ENCODE results near the gene GALNS.
"Not testable (repeated sequence)": the region's sequence is repeated elsewhere in the genome, so short reads cannot be mapped to it uniquely, and the experiment has no call there.

The GALNS gene

GRCh38 chr16:88836791-88837190, 20.0 kb downstream of the GALNS start:
- no peak for DNase-seq (ENCODE audit: low spot score)

- no peak for DNase-seq (ENCODE audit: low spot score)
These were observed 20.9 kb downstream of the GALNS start for GRCh38 chr16:88835818-88836217.

GRCh38 chr16:88835383-88835782, 21.4 kb downstream of the GALNS start:
- DNase-seq (ENCODE audit: low spot score) = peak; percentile 76

GRCh38 chr16:88834670-88835069, 22.1 kb downstream of the GALNS start:
- no peak for DNase-seq (ENCODE audit: low spot score)

GRCh38 chr16:88833086-88833485, 23.7 kb downstream of the GALNS start:
- DNase-seq (ENCODE audit: low spot score) = no peak

- DNase-seq (ENCODE audit: low spot score) = peak; percentile 29
These were observed 24.9 kb downstream of the GALNS start for GRCh38 chr16:88831838-88832237.

- DNase-seq (ENCODE audit: low spot score) = no peak
These were observed 26.0 kb downstream of the GALNS start for GRCh38 chr16:88830783-88831182.

- DNase-seq (ENCODE audit: low spot score) = no peak
These were observed 26.5 kb downstream of the GALNS start for GRCh38 chr16:88830258-88830657.

GRCh38 chr16:88828711-88829110, 28.0 kb downstream of the GALNS start:
- DNase-seq (ENCODE audit: low spot score) = no peak

GRCh38 chr16:88827727-88828126, 29.0 kb downstream of the GALNS start:
- no peak for DNase-seq (ENCODE audit: low spot score)

GRCh38 chr16:88826070-88826840, 30.5 kb downstream of the GALNS start:
- DNase-seq (ENCODE audit: low spot score) = no peak

- no peak for DNase-seq (ENCODE audit: low spot score)
These were observed 31.6 kb downstream of the GALNS start for GRCh38 chr16:88825146-88825545.

- no peak for DNase-seq (ENCODE audit: low spot score)
These were observed 32.3 kb downstream of the GALNS start for GRCh38 chr16:88824256-88825077.

- not testable (repeated sequence) for DNase-seq (ENCODE audit: low spot score)
These were observed 33.1 kb downstream of the GALNS start for GRCh38 chr16:88823646-88824045.

- DNase-seq (ENCODE audit: low spot score) = no peak
These were observed 34.3 kb downstream of the GALNS start for GRCh38 chr16:88822281-88823040.

- no peak for DNase-seq (ENCODE audit: low spot score)
These were observed 35.4 kb downstream of the GALNS start for GRCh38 chr16:88821168-88821850.

GRCh38 chr16:88820385-88821025, 36.2 kb downstream of the GALNS start:
- DNase-seq (ENCODE audit: low spot score) = no peak

GRCh38 chr16:88819126-88819525, 37.6 kb downstream of the GALNS start:
- DNase-seq (ENCODE audit: low spot score) = no peak

- DNase-seq (ENCODE audit: low spot score) = no peak
These were observed 38.2 kb downstream of the GALNS start for GRCh38 chr16:88818575-88818874.

GRCh38 chr16:88817785-88818574, 38.8 kb downstream of the GALNS start:
- DNase-seq (ENCODE audit: low spot score) = no peak
